ENCODE data around the gene OVOL2.
"Not testable (repeated sequence)": the region's sequence is repeated elsewhere in the genome, so short reads cannot be mapped to it uniquely, and the experiment has no call there.

- not testable (repeated sequence) for TF ChIP-seq CTCF, POLR2A (IDR thresholded peaks at IDR 0.05)
Measured at GRCh38 chr20:18100569-18100968, 42.9 kb upstream of the OVOL2 start.
